ENCODE data around the gene ZDHHC14.

Gene ZDHHC14

GRCh38 chr6:157611406-157611805 lies 230.4 kb downstream of the ZDHHC14 start:
- no peak overlapping the region for H3K4me3 ChIP-seq (replicated peaks; ENCODE audit: low read depth, low read length)
- TF ChIP-seq CTCF (IDR thresholded peaks at IDR 0.05; ENCODE audit: low read depth, low read length, missing control alignments): no peak
- DNase-seq (ENCODE audit: extremely low read depth, low read depth): no peak

GRCh38 chr6:157613011-157613522 lies 232.1 kb downstream of the ZDHHC14 start:
- no peak for DNase-seq (ENCODE audit: extremely low read depth, low read depth)
- no peak overlapping the region for H3K4me3 ChIP-seq (replicated peaks; ENCODE audit: low read depth, low read length)
- no peak for TF ChIP-seq CTCF (IDR thresholded peaks at IDR 0.05; ENCODE audit: low read depth, low read length, missing control alignments)

GRCh38 chr6:157614026-157614568 lies 233.1 kb downstream of the ZDHHC14 start:
- no peak for DNase-seq (ENCODE audit: extremely low read depth, low read depth)
- no peak for TF ChIP-seq CTCF (IDR thresholded peaks at IDR 0.05; ENCODE audit: low read depth, low read length, missing control alignments)
- no peak overlapping the region for H3K4me3 ChIP-seq (replicated peaks; ENCODE audit: low read depth, low read length)

GRCh38 chr6:157615420-157615769 lies 234.4 kb downstream of the ZDHHC14 start:
- no peak for TF ChIP-seq CTCF (IDR thresholded peaks at IDR 0.05; ENCODE audit: low read depth, low read length, missing control alignments)
- H3K4me3 ChIP-seq (replicated peaks; ENCODE audit: low read depth, low read length): no peak overlapping the region
- no peak for DNase-seq (ENCODE audit: extremely low read depth, low read depth)

GRCh38 chr6:157615951-157616350 lies 235.0 kb downstream of the ZDHHC14 start:
- DNase-seq (ENCODE audit: extremely low read depth, low read depth): no peak
- no peak overlapping the region for H3K4me3 ChIP-seq (replicated peaks; ENCODE audit: low read depth, low read length)
- no peak for TF ChIP-seq CTCF (IDR thresholded peaks at IDR 0.05; ENCODE audit: low read depth, low read length, missing control alignments)

- no peak overlapping the region for H3K4me3 ChIP-seq (replicated peaks; ENCODE audit: low read depth, low read length)
- no peak for DNase-seq (ENCODE audit: extremely low read depth, low read depth)
- no peak for TF ChIP-seq CTCF (IDR thresholded peaks at IDR 0.05; ENCODE audit: low read depth, low read length, missing control alignments)
These were observed 240.0 kb downstream of the ZDHHC14 start for GRCh38 chr6:157620944-157621343.

GRCh38 chr6:157621406-157621805 lies 240.4 kb downstream of the ZDHHC14 start:
- DNase-seq (ENCODE audit: extremely low read depth, low read depth): no peak
- TF ChIP-seq CTCF (IDR thresholded peaks at IDR 0.05; ENCODE audit: low read depth, low read length, missing control alignments): no peak

More at GRCh38 chr6:157621406-157621805, 240.4 kb downstream of the ZDHHC14 start:
- H3K4me3 ChIP-seq (replicated peaks; ENCODE audit: low read depth, low read length): no peak overlapping the region

Measured in HFF-Myc (cell line).